OCI-LY3 (cell line): ENCODE measurements around the gene B2M.

Experiments used
- H2AFZ ChIP-seq: fragments of 200-600, 300-600 bp; shearing (Covaris generic); 2 replicates; pipeline ENCODE4 v1.6.0; 2014; ENCODE audit warnings: antibody characterized with exemption, low read depth, low read length
- H3K27ac ChIP-seq: fragments of 200-600, 300-600 bp; sonication (generic); 2 replicates; pipeline ENCODE4 v1.5.1; 2014; ENCODE audit warnings: mild to moderate bottlenecking, low read length, moderate library complexity, mixed read lengths
- H3K27me3 ChIP-seq: fragments of 200-600, 300-600 bp; sonication (generic); 2 replicates; pipeline ENCODE4 v1.6.1; 2014; ENCODE audit warnings: low read depth, low read length, mixed read lengths
- H3K36me3 ChIP-seq: fragments of 200-600, 300-600 bp; sonication (generic); replicated peaks from 2 replicates; pipeline ENCODE3; 2014; ENCODE audit warnings: low read depth, low read length, mixed read lengths
- H3K4me1 ChIP-seq: fragments of 300-600, 200-600 bp; sonication (generic); 2 replicates; pipeline ENCODE4 v1.6.1; 2014; ENCODE audit warnings: low read length, mixed read lengths
- H3K4me2 ChIP-seq: fragments of 200-600, 300-600 bp; sonication (generic); 2 replicates; pipeline ENCODE4 v1.6.1; 2014; ENCODE audit warnings: low read length, mixed read lengths
- H3K4me3 ChIP-seq: fragments of 300-600, 200-600 bp; sonication (generic); 2 replicates; pipeline ENCODE4 v1.5.1; 2014; ENCODE audit warnings: antibody characterized with exemption, mild to moderate bottlenecking, low read length, moderate library complexity
- H3K79me2 ChIP-seq: fragments of 300-600, 200-600 bp; shearing (Covaris generic); 2 replicates; pipeline ENCODE4 v1.6.1; 2014; ENCODE audit warnings: mild to moderate bottlenecking, low read length, mixed read lengths
- H3K9ac ChIP-seq: fragments of 300-600, 200-600 bp; shearing (Covaris generic); 2 replicates; pipeline ENCODE4 v1.6.0; 2014; ENCODE audit warnings: mild to moderate bottlenecking, low read length, moderate library complexity
- H3K9me3 ChIP-seq: fragments of 200-600, 300-600 bp; shearing (Covaris generic); 2 replicates; pipeline ENCODE4 v1.6.1; 2014; ENCODE audit warnings: low read length, mixed read lengths; ENCODE audit not compliant: insufficient read depth
- H4K20me1 ChIP-seq: fragments of 200-600, 300-600 bp; sonication (generic); 2 replicates; pipeline ENCODE4 v1.6.1; 2016; ENCODE audit warnings: low read length, mixed read lengths; ENCODE audit not compliant: insufficient read depth
- EZH2phosphoT487 ChIP-seq: fragments of 200-600 bp; shearing (Covaris generic); IDR thresholded peaks from 2 replicates; pipeline ENCODE4 v1.6.1; 2018; ENCODE audit warnings: antibody characterized with exemption, mixed run types, low read depth
- TF ChIP-seq, protein P1 (sequence below): fragments of 200-600, 300-600 bp; sonication (generic); IDR thresholded peaks from 2 replicates; pipeline ENCODE4 v1.5.1; 2014; ENCODE audit warnings: antibody characterized with exemption, low read length, low read depth

The B2M gene

DNA sequence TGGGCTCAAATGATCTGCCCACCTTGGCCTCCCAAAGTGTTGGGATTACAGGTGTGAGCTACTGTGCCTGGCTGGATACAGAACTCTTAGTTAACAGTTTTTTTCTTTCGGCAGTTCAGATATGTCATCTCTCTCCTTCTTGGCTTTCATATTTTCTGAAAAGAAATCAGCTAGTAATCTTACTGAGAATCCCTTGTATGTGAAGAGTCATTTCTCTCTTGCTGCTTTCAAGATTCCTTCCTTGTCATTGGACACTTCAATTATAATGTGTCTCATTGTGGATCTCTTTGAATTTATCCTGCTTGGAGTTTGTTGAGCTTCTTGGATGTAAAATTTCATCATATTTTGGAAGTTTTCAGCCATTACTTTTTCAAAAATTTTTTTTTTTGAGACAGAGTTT is 42.0 kb downstream of the B2M start:
- Histone ChIP-seq H3K27ac (no peak overlapping the region), H3K4me3 (no peak overlapping the region), H3K27me3 (no peaks in the 10 kb centered on the region), H4K20me1 (no peaks in the 10 kb centered on the region), H3K9me3 (0 out of 2 replicates have a peak, but pooled peaks cover 5% of the 10 kb centered on the region), H3K79me2 (no peaks in the 10 kb centered on the region), H3K4me2 (no peak overlapping the region), H3K4me1 (no peaks in the 10 kb centered on the region), H3K36me3 (no peaks in the 10 kb centered on the region), H2AFZ (no peak overlapping the region), H3K9ac (no peak overlapping the region)
- TF ChIP-seq, protein P1, sequence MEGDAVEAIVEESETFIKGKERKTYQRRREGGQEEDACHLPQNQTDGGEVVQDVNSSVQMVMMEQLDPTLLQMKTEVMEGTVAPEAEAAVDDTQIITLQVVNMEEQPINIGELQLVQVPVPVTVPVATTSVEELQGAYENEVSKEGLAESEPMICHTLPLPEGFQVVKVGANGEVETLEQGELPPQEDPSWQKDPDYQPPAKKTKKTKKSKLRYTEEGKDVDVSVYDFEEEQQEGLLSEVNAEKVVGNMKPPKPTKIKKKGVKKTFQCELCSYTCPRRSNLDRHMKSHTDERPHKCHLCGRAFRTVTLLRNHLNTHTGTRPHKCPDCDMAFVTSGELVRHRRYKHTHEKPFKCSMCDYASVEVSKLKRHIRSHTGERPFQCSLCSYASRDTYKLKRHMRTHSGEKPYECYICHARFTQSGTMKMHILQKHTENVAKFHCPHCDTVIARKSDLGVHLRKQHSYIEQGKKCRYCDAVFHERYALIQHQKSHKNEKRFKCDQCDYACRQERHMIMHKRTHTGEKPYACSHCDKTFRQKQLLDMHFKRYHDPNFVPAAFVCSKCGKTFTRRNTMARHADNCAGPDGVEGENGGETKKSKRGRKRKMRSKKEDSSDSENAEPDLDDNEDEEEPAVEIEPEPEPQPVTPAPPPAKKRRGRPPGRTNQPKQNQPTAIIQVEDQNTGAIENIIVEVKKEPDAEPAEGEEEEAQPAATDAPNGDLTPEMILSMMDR = no peak
- no peak for TF ChIP-seq EZH2phosphoT487

DNA sequence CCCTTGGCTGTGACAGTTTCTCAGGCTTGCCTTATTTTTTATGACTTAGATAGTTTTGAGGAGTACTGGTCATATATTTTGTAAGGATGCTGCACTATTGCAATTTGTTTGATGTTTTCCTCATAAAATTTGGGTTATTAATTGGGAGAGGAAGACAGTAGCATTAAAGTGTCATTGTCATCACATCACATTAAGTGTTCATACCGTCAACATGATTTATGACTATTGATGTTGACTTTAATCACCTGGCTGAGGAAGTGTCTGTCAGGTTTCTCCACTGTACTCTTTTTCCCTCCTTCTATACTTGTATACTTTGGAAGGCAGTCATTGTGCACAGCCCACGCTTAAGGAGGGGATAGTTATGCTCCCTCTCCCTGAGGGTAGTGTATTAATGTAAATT is 51.9 kb downstream of the B2M start:
- H3K4me3 ChIP-seq = no peak overlapping the region
- H3K79me2 ChIP-seq = no peaks in the 10 kb centered on the region
- no peaks in the 10 kb centered on the region for H4K20me1 ChIP-seq
- no peaks in the 10 kb centered on the region for H3K36me3 ChIP-seq
- H3K4me2 ChIP-seq = no peak overlapping the region
- H3K27ac ChIP-seq = no peak overlapping the region
- no peaks in the 10 kb centered on the region for H3K9me3 ChIP-seq
- TF ChIP-seq, protein P1 = no peak
- TF ChIP-seq EZH2phosphoT487 = no peak
- no peak overlapping the region for H2AFZ ChIP-seq
- H3K4me1 ChIP-seq = no peaks in the 10 kb centered on the region
- H3K9ac ChIP-seq = no peak overlapping the region
- 0 out of 2 replicates have a peak, but pooled peaks cover 7% of the 10 kb centered on the region for H3K27me3 ChIP-seq

DNA sequence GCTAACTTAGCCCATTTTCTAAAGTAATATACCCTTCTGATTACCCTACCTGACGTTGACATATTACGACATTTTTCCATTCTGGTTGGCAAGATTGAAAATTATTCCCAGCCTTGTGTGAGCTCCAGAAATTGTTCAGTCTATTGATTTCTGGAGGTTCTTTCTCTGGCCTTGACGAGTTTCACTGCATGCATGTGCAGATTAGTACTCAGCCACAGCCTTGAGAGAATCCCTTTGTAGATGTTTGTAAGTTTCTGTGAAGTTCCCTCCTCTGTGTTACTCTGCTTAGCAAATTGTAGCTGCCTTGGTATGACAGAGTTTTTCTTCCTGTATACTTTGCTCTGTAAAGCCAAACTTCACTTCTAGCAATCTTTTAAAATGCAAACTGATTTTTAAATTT is 52.5 kb downstream of the B2M start:
- Histone ChIP-seq H3K36me3 (no peaks in the 10 kb centered on the region), H3K79me2 (no peaks in the 10 kb centered on the region), H4K20me1 (no peaks in the 10 kb centered on the region), H3K4me3 (no peak overlapping the region), H3K27me3 (0 out of 2 replicates have a peak, but pooled peaks cover 7% of the 10 kb centered on the region), H3K9ac (no peak overlapping the region), H3K4me2 (no peak overlapping the region), H3K27ac (no peak overlapping the region), H3K4me1 (no peaks in the 10 kb centered on the region), H2AFZ (no peak overlapping the region), H3K9me3 (no peaks in the 10 kb centered on the region)
- TF ChIP-seq, protein P1 = no peak
- TF ChIP-seq EZH2phosphoT487 = no peak

DNA sequence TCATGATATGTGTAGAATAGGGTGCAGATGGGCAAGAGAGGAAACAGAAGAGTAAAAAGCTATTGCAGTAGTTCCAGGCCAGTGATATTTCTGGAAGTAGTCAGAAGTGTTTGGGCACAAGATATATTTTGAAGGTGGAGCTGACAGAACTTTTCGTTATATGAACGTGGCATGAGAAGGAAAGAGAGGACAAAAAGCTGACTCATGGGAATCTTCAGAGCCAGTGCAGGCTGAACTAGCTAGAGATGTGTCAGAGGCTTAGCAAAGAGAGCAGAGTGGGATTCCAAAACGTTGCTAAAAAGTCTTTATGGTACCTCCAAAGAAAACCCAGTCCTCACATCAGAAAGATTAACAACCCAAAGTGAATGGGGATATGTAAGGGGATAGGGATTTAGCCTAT is 53.7 kb downstream of the B2M start:
- no peaks in the 10 kb centered on the region for H3K27me3 ChIP-seq
- no peaks in the 10 kb centered on the region for H3K79me2 ChIP-seq
- TF ChIP-seq, protein P1 = no peak
- no peak for TF ChIP-seq EZH2phosphoT487

More for the DNA sequence above, 53.7 kb downstream of the B2M start:
- no peak overlapping the region for H3K4me2 ChIP-seq
- H3K27ac ChIP-seq = no peak overlapping the region
- no peak overlapping the region for H3K4me3 ChIP-seq
- H3K9me3 ChIP-seq = no peaks in the 10 kb centered on the region
- H3K9ac ChIP-seq = no peak overlapping the region
- no peaks in the 10 kb centered on the region for H4K20me1 ChIP-seq
- H3K36me3 ChIP-seq = no peaks in the 10 kb centered on the region
- no peaks in the 10 kb centered on the region for H3K4me1 ChIP-seq
- no peak overlapping the region for H2AFZ ChIP-seq
